ENCODE data around the gene KATNAL2.

The KATNAL2 gene

GRCh38 chr18:46920067-46920466, 2.7 kb downstream of the KATNAL2 start:
- ChIA-PET CTCF (no interaction called here), POLR2A (no interaction called here)
- DNase-seq (ENCODE audit: extremely low spot score), result no peak
- TF ChIP-seq, protein P1, sequence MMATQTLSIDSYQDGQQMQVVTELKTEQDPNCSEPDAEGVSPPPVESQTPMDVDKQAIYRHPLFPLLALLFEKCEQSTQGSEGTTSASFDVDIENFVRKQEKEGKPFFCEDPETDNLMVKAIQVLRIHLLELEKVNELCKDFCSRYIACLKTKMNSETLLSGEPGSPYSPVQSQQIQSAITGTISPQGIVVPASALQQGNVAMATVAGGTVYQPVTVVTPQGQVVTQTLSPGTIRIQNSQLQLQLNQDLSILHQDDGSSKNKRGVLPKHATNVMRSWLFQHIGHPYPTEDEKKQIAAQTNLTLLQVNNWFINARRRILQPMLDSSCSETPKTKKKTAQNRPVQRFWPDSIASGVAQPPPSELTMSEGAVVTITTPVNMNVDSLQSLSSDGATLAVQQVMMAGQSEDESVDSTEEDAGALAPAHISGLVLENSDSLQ (IDR thresholded peaks at IDR 0.05), result no peak
- no peak for TF ChIP-seq SUZ12 (IDR thresholded peaks at IDR 0.05)
- TF ChIP-seq LEF1 (IDR thresholded peaks at IDR 0.05; ENCODE audit: borderline replicate concordance), result no peak
- no peak for TF ChIP-seq ARNT (IDR thresholded peaks at IDR 0.05)
- TF ChIP-seq CTBP1 (IDR thresholded peaks at IDR 0.05; ENCODE audit: borderline replicate concordance), result no peak
- TF ChIP-seq TARDBP (IDR thresholded peaks at IDR 0.05), result no peak
- no peak for TF ChIP-seq ELF4 (IDR thresholded peaks at IDR 0.05)
- no peak for TF ChIP-seq BHLHE40 (IDR thresholded peaks at IDR 0.05; ENCODE audit: borderline replicate concordance)
- TF ChIP-seq NFRKB (IDR thresholded peaks at IDR 0.05), result no peak
- no peak for TF ChIP-seq HDGF (IDR thresholded peaks at IDR 0.05; ENCODE audit: borderline replicate concordance)
- no peak for TF ChIP-seq L3MBTL2 (conservative IDR thresholded peaks at IDR 0.05)
- TF ChIP-seq FOXM1 (IDR thresholded peaks at IDR 0.05; ENCODE audit: borderline replicate concordance), result no peak
- no peak for TF ChIP-seq SP1 (IDR thresholded peaks at IDR 0.05)
- TF ChIP-seq FOXA1 (IDR thresholded peaks at IDR 0.05), result no peak
- TF ChIP-seq ZNF384 (IDR thresholded peaks at IDR 0.05), result no peak
- TF ChIP-seq FOXK2 (IDR thresholded peaks at IDR 0.05), result no peak

GRCh38 chr18:46920653-46921052, 3.3 kb downstream of the KATNAL2 start:
- no peak for DNase-seq (ENCODE audit: extremely low spot score)
- ChIA-PET POLR2A (no interaction called here), CTCF (no interaction called here)
- TF ChIP-seq FOXA1 (IDR thresholded peaks at IDR 0.05) (no peak), TARDBP (IDR thresholded peaks at IDR 0.05) (no peak), CTBP1 (IDR thresholded peaks at IDR 0.05; ENCODE audit: borderline replicate concordance) (no peak)
- TF ChIP-seq, protein P1 (IDR thresholded peaks at IDR 0.05), result no peak

GRCh38 chr18:46939337-46939963, 22.0 kb downstream of the KATNAL2 start:
- TF ChIP-seq ZNF384 (IDR thresholded peaks at IDR 0.05) (no peak), TARDBP (IDR thresholded peaks at IDR 0.05) (no peak), FOXM1 (IDR thresholded peaks at IDR 0.05; ENCODE audit: borderline replicate concordance) (no peak), L3MBTL2 (conservative IDR thresholded peaks at IDR 0.05) (no peak), BHLHE40 (IDR thresholded peaks at IDR 0.05; ENCODE audit: borderline replicate concordance) (no peak), ELF4 (IDR thresholded peaks at IDR 0.05) (no peak), FOXK2 (IDR thresholded peaks at IDR 0.05) (no peak), FOXA1 (IDR thresholded peaks at IDR 0.05) (no peak)
- TF ChIP-seq, protein P1 (IDR thresholded peaks at IDR 0.05), result no peak
- ChIA-PET POLR2A (interaction anchor here (2.0 kb wide), 1 partner anchor 22 kb away, joined by 8 read pairs; the partner anchor contains the start of genes KATNAL2 and PIAS2), CTCF (no interaction called here)
- no peak for DNase-seq (ENCODE audit: extremely low spot score)

DNA sequence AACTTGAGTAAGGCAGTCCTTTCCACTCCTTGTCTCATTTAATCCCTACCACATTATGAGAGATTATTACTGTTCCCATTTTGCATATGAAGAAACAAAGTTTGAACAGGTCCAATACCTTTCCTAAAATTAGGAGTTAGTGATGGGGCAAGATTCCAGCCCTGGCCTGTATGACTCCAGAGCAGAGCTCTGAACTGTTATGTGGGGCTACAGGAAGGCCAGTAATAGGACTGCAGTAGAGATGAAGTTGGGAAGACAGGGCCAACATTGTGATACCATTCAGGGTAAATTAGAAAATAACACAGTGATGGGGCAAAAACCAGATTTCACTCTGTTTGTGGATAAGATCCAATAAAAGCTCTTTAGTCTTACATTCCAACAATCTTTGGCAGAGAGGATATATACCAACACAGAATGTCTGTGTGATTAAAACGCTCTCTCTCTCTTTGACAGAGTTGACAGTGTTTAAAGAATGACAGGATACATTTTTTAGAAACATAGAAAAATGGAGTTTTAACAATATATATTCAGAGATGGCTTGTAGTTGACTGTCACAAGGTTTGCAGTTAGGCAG, 22.7 kb downstream of the KATNAL2 start:
- no peak for DNase-seq (ENCODE audit: extremely low spot score)
- CTCF ChIA-PET, result no interaction called here
- POLR2A ChIA-PET, result interaction anchor here (2.0 kb wide), 1 partner anchor 23 kb away, joined by 8 read pairs; the partner anchor contains the start of genes KATNAL2 and PIAS2
- TF ChIP-seq SUZ12 (IDR thresholded peaks at IDR 0.05), result no peak
- TF ChIP-seq SP1 (IDR thresholded peaks at IDR 0.05), result no peak
- no peak for TF ChIP-seq BHLHE40 (IDR thresholded peaks at IDR 0.05; ENCODE audit: borderline replicate concordance)
- TF ChIP-seq ZNF384 (IDR thresholded peaks at IDR 0.05), result no peak
- TF ChIP-seq LEF1 (IDR thresholded peaks at IDR 0.05; ENCODE audit: borderline replicate concordance), result no peak
- TF ChIP-seq CTBP1 (IDR thresholded peaks at IDR 0.05; ENCODE audit: borderline replicate concordance), result no peak
- no peak for TF ChIP-seq FOXM1 (IDR thresholded peaks at IDR 0.05; ENCODE audit: borderline replicate concordance)
- no peak for TF ChIP-seq L3MBTL2 (conservative IDR thresholded peaks at IDR 0.05)
- TF ChIP-seq HDGF (IDR thresholded peaks at IDR 0.05; ENCODE audit: borderline replicate concordance), result no peak
- TF ChIP-seq FOXA1 (IDR thresholded peaks at IDR 0.05), result no peak
- no peak for TF ChIP-seq FOXK2 (IDR thresholded peaks at IDR 0.05)
- TF ChIP-seq ARNT (IDR thresholded peaks at IDR 0.05), result no peak
- TF ChIP-seq TARDBP (IDR thresholded peaks at IDR 0.05), result no peak

DNA sequence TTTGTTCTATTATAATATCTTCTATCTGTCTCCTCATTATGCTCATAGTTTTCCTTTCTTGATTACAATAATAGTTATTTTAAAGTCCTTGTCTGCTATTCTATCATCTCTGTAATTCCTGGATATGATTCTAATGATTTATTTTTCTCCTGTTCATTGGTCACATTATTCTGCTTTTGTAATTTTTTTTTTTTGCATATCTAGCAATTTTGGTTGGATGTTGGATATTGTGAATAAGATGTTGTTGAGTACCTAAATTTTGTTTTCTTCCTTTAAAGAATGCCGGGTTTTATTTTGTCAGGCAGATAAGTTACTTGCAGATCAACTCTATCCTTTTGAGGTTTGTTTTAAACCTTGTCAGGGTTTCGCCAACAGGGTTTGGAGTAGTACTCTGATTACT, 25.2 kb downstream of the KATNAL2 start:
- CTCF ChIA-PET, result no interaction called here
- POLR2A ChIA-PET, result no interaction called here
- no peak for TF ChIP-seq FOXA1 (IDR thresholded peaks at IDR 0.05)
- TF ChIP-seq L3MBTL2 (conservative IDR thresholded peaks at IDR 0.05), result no peak
- TF ChIP-seq BHLHE40 (IDR thresholded peaks at IDR 0.05; ENCODE audit: borderline replicate concordance), result no peak
- TF ChIP-seq SP1 (IDR thresholded peaks at IDR 0.05), result no peak
- no peak for TF ChIP-seq FOXM1 (IDR thresholded peaks at IDR 0.05; ENCODE audit: borderline replicate concordance)
- TF ChIP-seq ARNT (IDR thresholded peaks at IDR 0.05), result no peak
- no peak for TF ChIP-seq HDGF (IDR thresholded peaks at IDR 0.05; ENCODE audit: borderline replicate concordance)
- TF ChIP-seq TARDBP (IDR thresholded peaks at IDR 0.05), result no peak
- no peak for TF ChIP-seq ZNF384 (IDR thresholded peaks at IDR 0.05)
- TF ChIP-seq, protein P1 (IDR thresholded peaks at IDR 0.05), result no peak
- no peak for TF ChIP-seq LEF1 (IDR thresholded peaks at IDR 0.05; ENCODE audit: borderline replicate concordance)
- TF ChIP-seq ELF4 (IDR thresholded peaks at IDR 0.05), result no peak
- TF ChIP-seq SUZ12 (IDR thresholded peaks at IDR 0.05), result no peak
- no peak for TF ChIP-seq CTBP1 (IDR thresholded peaks at IDR 0.05; ENCODE audit: borderline replicate concordance)
- no peak for DNase-seq (ENCODE audit: extremely low spot score)
